ENCODE data around the gene SYNJ1.

SYNJ1 gene

DNA sequence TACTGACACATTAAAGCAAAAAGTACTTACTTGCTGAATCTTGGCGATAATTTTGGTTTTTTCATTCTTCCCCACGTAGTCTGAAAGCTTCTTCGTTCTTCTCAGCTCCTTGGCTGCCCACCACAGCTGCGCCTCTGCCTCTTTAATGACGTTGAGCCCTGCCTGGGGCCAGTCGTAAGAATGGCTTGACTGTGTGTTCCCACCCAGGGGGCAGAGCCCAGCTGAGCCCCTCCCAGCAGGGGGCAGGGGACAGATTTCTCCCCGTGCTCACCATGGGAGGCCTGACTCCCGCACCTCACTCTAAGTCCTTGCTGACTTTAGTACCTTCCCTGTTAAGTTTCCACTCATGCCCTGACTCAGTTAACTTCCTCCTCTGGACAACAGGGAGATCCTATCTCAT is 124.7 kb downstream of the SYNJ1 start:
- Histone ChIP-seq H3K4me1 (ENCODE audit: control insufficient read depth, low read depth, low read length) (peaks cover 49% of the 10 kb centered on the region), H3K4me3 (ENCODE audit: low read length) (peak overlapping the region; percentile 52), H3K9me3 (ENCODE audit: control insufficient read depth, low read depth, low read length) (no peaks in the 10 kb centered on the region), H3K27ac (ENCODE audit: low read length) (no peak overlapping the region), H3K9ac (ENCODE audit: low read length) (no peak overlapping the region), H3K36me3 (ENCODE audit: control insufficient read depth, low read depth, low read length) (peaks cover 64% of the 10 kb centered on the region), H3K27me3 (ENCODE audit: control insufficient read depth, insufficient read depth, low read length) (no peaks in the 10 kb centered on the region)

GRCh38 chr21:32602099-32602498 is 125.7 kb downstream of the SYNJ1 start:
- no peaks in the 10 kb centered on the region for H3K27me3 ChIP-seq (ENCODE audit: control insufficient read depth, insufficient read depth, low read length)
- no peak overlapping the region for H3K9ac ChIP-seq (ENCODE audit: low read length)

DNA sequence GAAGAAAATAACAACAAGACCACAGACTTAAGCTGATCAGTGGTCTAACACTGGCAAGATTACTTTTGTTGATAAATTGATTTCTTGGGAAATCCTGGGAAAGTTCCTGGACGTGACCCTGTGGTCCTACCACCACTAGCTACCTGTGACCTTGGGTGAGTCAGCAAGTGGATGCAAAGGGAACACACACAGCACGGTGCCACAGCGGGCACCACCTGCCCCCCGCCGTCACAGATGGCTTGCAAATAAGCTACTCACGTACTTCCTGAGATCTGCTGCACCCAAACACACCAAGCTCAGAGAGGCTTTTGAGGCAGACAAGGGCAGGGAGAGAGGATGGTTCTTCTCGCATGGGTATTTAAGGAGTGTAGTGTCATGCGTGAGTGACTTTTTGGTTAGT is 128.3 kb downstream of the SYNJ1 start:
- Histone ChIP-seq H3K36me3 (ENCODE audit: control insufficient read depth, low read depth, low read length) (peaks cover 46% of the 10 kb centered on the region), H3K9ac (ENCODE audit: low read length) (no peak overlapping the region), H3K27me3 (ENCODE audit: control insufficient read depth, insufficient read depth, low read length) (no peaks in the 10 kb centered on the region), H3K4me1 (ENCODE audit: control insufficient read depth, low read depth, low read length) (peaks cover 31% of the 10 kb centered on the region), H3K27ac (ENCODE audit: low read length) (no peak overlapping the region), H3K9me3 (ENCODE audit: control insufficient read depth, low read depth, low read length) (no peaks in the 10 kb centered on the region), H3K4me3 (ENCODE audit: low read length) (no peak overlapping the region)

More at GRCh38 chr21:32602099-32602498, 125.7 kb downstream of the SYNJ1 start:
- H3K9me3 ChIP-seq (ENCODE audit: control insufficient read depth, low read depth, low read length): no peaks in the 10 kb centered on the region
- H3K4me1 ChIP-seq (ENCODE audit: control insufficient read depth, low read depth, low read length): peaks cover 49% of the 10 kb centered on the region
- H3K27ac ChIP-seq (ENCODE audit: low read length): no peak overlapping the region
- H3K4me3 ChIP-seq (ENCODE audit: low read length): no peak overlapping the region
- peaks cover 56% of the 10 kb centered on the region for H3K36me3 ChIP-seq (ENCODE audit: control insufficient read depth, low read depth, low read length)

DNA sequence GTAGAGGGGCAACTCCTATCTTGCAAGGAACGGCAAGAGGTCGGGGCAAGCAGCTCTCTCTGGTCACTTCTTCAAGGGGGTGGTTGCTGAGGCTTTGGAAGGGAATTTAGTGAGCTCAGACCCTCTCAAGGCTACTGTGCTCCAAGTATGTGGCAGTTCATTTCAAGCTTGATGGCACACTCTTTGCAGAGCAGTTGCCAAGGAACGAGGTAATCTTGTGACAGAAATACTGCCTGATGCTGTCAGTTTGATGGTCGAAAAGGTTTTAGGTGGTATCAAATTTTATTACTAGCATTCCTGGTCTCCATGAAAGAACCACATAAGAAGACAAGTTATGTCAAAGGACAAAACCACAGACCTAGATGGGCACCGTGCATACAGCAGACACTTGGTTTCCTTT is 128.7 kb downstream of the SYNJ1 start:
- no peaks in the 10 kb centered on the region for H3K9me3 ChIP-seq (ENCODE audit: control insufficient read depth, low read depth, low read length)
- no peak overlapping the region for H3K4me3 ChIP-seq (ENCODE audit: low read length)
- H3K9ac ChIP-seq (ENCODE audit: low read length): no peak overlapping the region
- no peak overlapping the region for H3K27ac ChIP-seq (ENCODE audit: low read length)
- H3K36me3 ChIP-seq (ENCODE audit: control insufficient read depth, low read depth, low read length): peaks cover 46% of the 10 kb centered on the region
- H3K4me1 ChIP-seq (ENCODE audit: control insufficient read depth, low read depth, low read length): peaks cover 27% of the 10 kb centered on the region
- no peaks in the 10 kb centered on the region for H3K27me3 ChIP-seq (ENCODE audit: control insufficient read depth, insufficient read depth, low read length)

- Histone ChIP-seq H3K9ac (ENCODE audit: low read length) (no peak overlapping the region), H3K27me3 (ENCODE audit: control insufficient read depth, insufficient read depth, low read length) (no peaks in the 10 kb centered on the region), H3K36me3 (ENCODE audit: control insufficient read depth, low read depth, low read length) (peaks cover 31% of the 10 kb centered on the region), H3K4me1 (ENCODE audit: control insufficient read depth, low read depth, low read length) (peaks cover 15% of the 10 kb centered on the region), H3K4me3 (ENCODE audit: low read length) (no peak overlapping the region), H3K27ac (ENCODE audit: low read length) (no peak overlapping the region), H3K9me3 (ENCODE audit: control insufficient read depth, low read depth, low read length) (no peaks in the 10 kb centered on the region)
These were observed 130.6 kb downstream of the SYNJ1 start for GRCh38 chr21:32597205-32597604.

- no peaks in the 10 kb centered on the region for H3K9me3 ChIP-seq (ENCODE audit: control insufficient read depth, low read depth, low read length)
- H3K27me3 ChIP-seq (ENCODE audit: control insufficient read depth, insufficient read depth, low read length): no peaks in the 10 kb centered on the region
- H3K4me1 ChIP-seq (ENCODE audit: control insufficient read depth, low read depth, low read length): peaks cover 10% of the 10 kb centered on the region
These were observed 132.4 kb downstream of the SYNJ1 start for GRCh38 chr21:32595431-32595830.

DNA sequence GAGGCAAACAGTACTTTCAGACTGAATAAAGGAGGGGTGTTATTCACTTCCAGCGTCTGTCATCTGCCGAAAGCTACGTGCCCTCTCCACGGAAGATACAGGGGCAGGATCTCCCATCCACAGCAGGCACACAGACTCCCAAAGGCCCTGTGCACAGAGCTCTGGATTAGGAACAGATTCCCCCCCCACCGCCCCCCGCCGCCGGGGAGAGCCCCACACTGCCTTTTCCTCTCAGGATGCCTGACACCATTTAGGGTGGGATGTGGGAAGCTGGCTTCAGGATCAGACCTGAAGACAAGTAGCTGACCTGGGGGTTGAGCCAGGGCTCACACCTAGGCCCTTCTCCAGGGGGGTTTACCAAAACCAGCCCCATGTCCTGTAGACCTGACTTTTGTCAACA is 134.1 kb downstream of the SYNJ1 start:
- Histone ChIP-seq H3K4me1 (ENCODE audit: control insufficient read depth, low read depth, low read length) (no peaks in the 10 kb centered on the region), H3K27me3 (ENCODE audit: control insufficient read depth, insufficient read depth, low read length) (no peaks in the 10 kb centered on the region), H3K36me3 (ENCODE audit: control insufficient read depth, low read depth, low read length) (peaks cover 7% of the 10 kb centered on the region), H3K27ac (ENCODE audit: low read length) (no peak overlapping the region), H3K9me3 (ENCODE audit: control insufficient read depth, low read depth, low read length) (no peaks in the 10 kb centered on the region), H3K4me3 (ENCODE audit: low read length) (no peak overlapping the region), H3K9ac (ENCODE audit: low read length) (no peak overlapping the region)

More at GRCh38 chr21:32595431-32595830, 132.4 kb downstream of the SYNJ1 start:
- H3K9ac ChIP-seq (ENCODE audit: low read length): no peak overlapping the region
- H3K27ac ChIP-seq (ENCODE audit: low read length): no peak overlapping the region
- peaks cover 24% of the 10 kb centered on the region for H3K36me3 ChIP-seq (ENCODE audit: control insufficient read depth, low read depth, low read length)
- no peak overlapping the region for H3K4me3 ChIP-seq (ENCODE audit: low read length)

DNA sequence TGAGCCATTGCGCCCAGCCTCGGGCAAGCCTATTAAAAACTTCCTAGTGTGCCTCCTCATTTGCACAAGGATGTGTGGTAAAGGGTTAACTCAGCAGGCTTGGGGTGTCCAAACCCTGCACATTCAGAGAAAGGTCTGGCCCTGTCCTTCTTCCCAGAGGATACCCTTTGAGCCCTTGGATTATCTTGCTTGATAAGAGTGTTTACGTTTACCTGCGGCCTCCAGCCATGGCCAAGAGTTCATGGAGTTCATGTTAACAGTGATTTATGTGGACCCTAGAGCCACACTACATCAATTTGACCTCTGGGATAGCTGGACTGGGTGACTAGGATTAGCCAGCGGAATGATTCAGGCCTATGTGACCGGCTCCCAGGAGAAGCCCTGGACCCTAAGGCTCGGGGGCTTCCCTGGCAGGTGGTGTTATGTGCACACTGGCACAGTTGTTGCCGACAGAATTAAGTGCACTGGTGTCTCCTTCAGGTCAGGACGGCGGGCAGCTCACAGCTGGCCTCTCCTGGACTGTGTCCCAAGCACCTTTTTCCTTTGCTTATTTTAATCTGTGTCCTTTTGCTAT is 134.8 kb downstream of the SYNJ1 start:
- no peaks in the 10 kb centered on the region for H3K27me3 ChIP-seq (ENCODE audit: control insufficient read depth, insufficient read depth, low read length)
- no peak overlapping the region for H3K4me3 ChIP-seq (ENCODE audit: low read length)
- peaks cover 3% of the 10 kb centered on the region for H3K36me3 ChIP-seq (ENCODE audit: control insufficient read depth, low read depth, low read length)
- H3K27ac ChIP-seq (ENCODE audit: low read length): no peak overlapping the region
- H3K4me1 ChIP-seq (ENCODE audit: control insufficient read depth, low read depth, low read length): no peaks in the 10 kb centered on the region
- no peaks in the 10 kb centered on the region for H3K9me3 ChIP-seq (ENCODE audit: control insufficient read depth, low read depth, low read length)
- no peak overlapping the region for H3K9ac ChIP-seq (ENCODE audit: low read length)

DNA sequence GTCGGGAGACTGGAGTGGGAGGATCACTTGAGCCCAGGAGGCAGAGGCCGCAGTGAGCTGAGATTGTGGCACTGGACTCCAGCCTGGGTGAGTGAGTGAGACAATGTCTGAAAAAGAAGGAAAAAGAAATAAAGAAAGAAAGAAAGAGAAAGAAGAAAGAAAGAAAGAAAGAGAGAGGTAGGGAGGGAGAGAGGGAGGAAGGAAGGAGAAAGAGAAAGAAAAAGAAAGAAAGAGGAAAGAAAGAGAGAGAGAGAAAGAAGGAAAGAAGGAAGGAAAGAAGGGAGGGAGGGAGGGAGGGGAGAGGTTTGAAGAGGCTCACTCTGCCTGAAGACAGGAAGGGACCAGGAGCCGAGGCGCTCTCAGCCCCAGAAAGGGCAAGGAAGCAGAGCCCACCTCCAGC is 137.7 kb downstream of the SYNJ1 start:
- Histone ChIP-seq H3K9me3 (ENCODE audit: control insufficient read depth, low read depth, low read length) (no peaks in the 10 kb centered on the region), H3K4me3 (ENCODE audit: low read length) (no peak overlapping the region), H3K9ac (ENCODE audit: low read length) (no peak overlapping the region), H3K27me3 (ENCODE audit: control insufficient read depth, insufficient read depth, low read length) (no peaks in the 10 kb centered on the region), H3K27ac (ENCODE audit: low read length) (no peak overlapping the region), H3K4me1 (ENCODE audit: control insufficient read depth, low read depth, low read length) (no peaks in the 10 kb centered on the region), H3K36me3 (ENCODE audit: control insufficient read depth, low read depth, low read length) (no peaks in the 10 kb centered on the region)

- no peak overlapping the region for H3K4me3 ChIP-seq (ENCODE audit: low read length)
- no peak overlapping the region for H3K9ac ChIP-seq (ENCODE audit: low read length)
- no peaks in the 10 kb centered on the region for H3K27me3 ChIP-seq (ENCODE audit: control insufficient read depth, insufficient read depth, low read length)
- no peaks in the 10 kb centered on the region for H3K4me1 ChIP-seq (ENCODE audit: control insufficient read depth, low read depth, low read length)
- no peaks in the 10 kb centered on the region for H3K9me3 ChIP-seq (ENCODE audit: control insufficient read depth, low read depth, low read length)
- no peak overlapping the region for H3K27ac ChIP-seq (ENCODE audit: low read length)
- H3K36me3 ChIP-seq (ENCODE audit: control insufficient read depth, low read depth, low read length): no peaks in the 10 kb centered on the region
These were observed 140.2 kb downstream of the SYNJ1 start for GRCh38 chr21:32587651-32588050.

GRCh38 chr21:32587120-32587519 is 140.7 kb downstream of the SYNJ1 start:
- no peaks in the 10 kb centered on the region for H3K27me3 ChIP-seq (ENCODE audit: control insufficient read depth, insufficient read depth, low read length)
- H3K4me3 ChIP-seq (ENCODE audit: low read length): no peak overlapping the region
- H3K27ac ChIP-seq (ENCODE audit: low read length): no peak overlapping the region
- no peak overlapping the region for H3K9ac ChIP-seq (ENCODE audit: low read length)
- no peaks in the 10 kb centered on the region for H3K36me3 ChIP-seq (ENCODE audit: control insufficient read depth, low read depth, low read length)
- H3K4me1 ChIP-seq (ENCODE audit: control insufficient read depth, low read depth, low read length): no peaks in the 10 kb centered on the region
- no peaks in the 10 kb centered on the region for H3K9me3 ChIP-seq (ENCODE audit: control insufficient read depth, low read depth, low read length)

DNA sequence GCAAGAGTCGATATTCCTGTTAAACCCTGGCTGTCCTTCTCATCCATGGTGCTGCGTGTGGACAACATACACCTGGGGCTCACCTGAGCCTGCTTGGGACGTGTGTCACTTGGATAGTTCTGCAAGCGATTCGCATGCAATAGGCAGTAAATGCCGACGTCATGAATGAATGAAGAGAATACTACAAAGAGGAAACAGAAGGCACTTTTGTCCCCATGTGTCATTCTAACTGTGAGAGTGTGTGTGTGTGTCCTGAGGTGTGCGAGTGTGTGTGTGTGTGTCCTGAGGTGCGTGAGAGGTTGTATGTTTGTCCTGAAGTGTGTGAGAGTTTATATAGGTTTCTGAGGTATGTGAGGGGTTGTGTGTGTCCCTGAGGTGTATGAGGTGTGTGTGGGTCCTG is 141.8 kb downstream of the SYNJ1 start:
- H3K27ac ChIP-seq (ENCODE audit: low read length): no peak overlapping the region
- H3K9me3 ChIP-seq (ENCODE audit: control insufficient read depth, low read depth, low read length): no peaks in the 10 kb centered on the region
- H3K4me3 ChIP-seq (ENCODE audit: low read length): no peak overlapping the region
- H3K4me1 ChIP-seq (ENCODE audit: control insufficient read depth, low read depth, low read length): no peaks in the 10 kb centered on the region
- H3K36me3 ChIP-seq (ENCODE audit: control insufficient read depth, low read depth, low read length): no peaks in the 10 kb centered on the region
- H3K27me3 ChIP-seq (ENCODE audit: control insufficient read depth, insufficient read depth, low read length): no peaks in the 10 kb centered on the region
- H3K9ac ChIP-seq (ENCODE audit: low read length): no peak overlapping the region
